Measurements from ENCODE around the gene MARK1. TPM values are rescaled to one million over a fixed set of nuclear protein-coding genes. Genes with fewer than 3 reads are reported as not detected.

The MARK1 gene
- total RNA-seq, 1 experiment from 2014 or later: 1.3 TPM

- Histone ChIP-seq H3K4me3 (ENCODE audit: low read length) (no peak overlapping the region), H3K36me3 (ENCODE audit: insufficient read depth, low read length) (no peaks in the 10 kb centered on the region), H3K4me1 (ENCODE audit: low read length) (peaks cover 17% of the 10 kb centered on the region), H3K27me3 (ENCODE audit: low read length) (no peaks in the 10 kb centered on the region), H3K9ac (ENCODE audit: low read length) (no peak overlapping the region), H3K27ac (ENCODE audit: low read length) (no peak overlapping the region), H3K4me2 (ENCODE audit: low read depth, low read length, poor library complexity, severe bottlenecking) (no peak overlapping the region), H3K79me2 (ENCODE audit: low read length) (no peaks in the 10 kb centered on the region), H4K20me1 (ENCODE audit: insufficient read depth, low read depth, low read length) (no peaks in the 10 kb centered on the region), H3K9me3 (ENCODE audit: low read length) (no peaks in the 10 kb centered on the region), H3K9me2 (replicated peaks; ENCODE audit: insufficient read depth, low read length) (no peaks in the 10 kb centered on the region), H2AFZ (ENCODE audit: low read length) (no peak overlapping the region)
- no peak for DNase-seq
Observed at GRCh38 chr1:220689666-220690065, 161.7 kb downstream of the MARK1 start.

- Histone ChIP-seq H3K4me1 (ENCODE audit: low read length) (peaks cover 11% of the 10 kb centered on the region), H3K9me3 (ENCODE audit: low read length) (no peaks in the 10 kb centered on the region), H3K27ac (ENCODE audit: low read length) (no peak within 1 kb of the TSS), H3K79me2 (ENCODE audit: low read length) (no peaks in the 10 kb centered on the region), H3K9ac (ENCODE audit: low read length) (no peak within 1 kb of the TSS), H3K9me2 (replicated peaks; ENCODE audit: insufficient read depth, low read length) (no peaks in the 10 kb centered on the region), H3K36me3 (ENCODE audit: insufficient read depth, low read length) (no peaks in the 10 kb centered on the region), H3K4me2 (ENCODE audit: low read depth, low read length, poor library complexity, severe bottlenecking) (no peak within 1 kb of the TSS), H3K27me3 (ENCODE audit: low read length) (no peaks in the 10 kb centered on the region), H2AFZ (ENCODE audit: low read length) (no peak within 1 kb of the TSS), H3K4me3 (ENCODE audit: low read length) (no peak within 1 kb of the TSS), H4K20me1 (ENCODE audit: insufficient read depth, low read depth, low read length) (no peaks in the 10 kb centered on the region)
- no peak for DNase-seq
Observed at GRCh38 chr1:220690140-220691052, 162.5 kb downstream of the MARK1 start, which contains the start of gene C1orf115. Gene C1orf115, plus strand, starts transcription at chr1:220690363. Its CDS starts 40 bp downstream, at chr1:220690403.

GRCh38 chr1:220691053-220691684 is 163.2 kb downstream of the MARK1 start:
- H3K27ac ChIP-seq (ENCODE audit: low read length): no peak overlapping the region
- no peak overlapping the region for H3K4me2 ChIP-seq (ENCODE audit: low read depth, low read length, poor library complexity, severe bottlenecking)
- no peaks in the 10 kb centered on the region for H3K36me3 ChIP-seq (ENCODE audit: insufficient read depth, low read length)
- H3K79me2 ChIP-seq (ENCODE audit: low read length): no peaks in the 10 kb centered on the region
- no peak overlapping the region for H3K9ac ChIP-seq (ENCODE audit: low read length)
- no peaks in the 10 kb centered on the region for H3K27me3 ChIP-seq (ENCODE audit: low read length)
- no peak for DNase-seq
- H3K9me3 ChIP-seq (ENCODE audit: low read length): no peaks in the 10 kb centered on the region
- H3K9me2 ChIP-seq (replicated peaks; ENCODE audit: insufficient read depth, low read length): no peaks in the 10 kb centered on the region
- H3K4me3 ChIP-seq (ENCODE audit: low read length): no peak overlapping the region
- peaks cover 4% of the 10 kb centered on the region for H3K4me1 ChIP-seq (ENCODE audit: low read length)
- H4K20me1 ChIP-seq (ENCODE audit: insufficient read depth, low read depth, low read length): no peaks in the 10 kb centered on the region
- H2AFZ ChIP-seq (ENCODE audit: low read length): no peak overlapping the region

GRCh38 chr1:220692436-220693228 is 164.7 kb downstream of the MARK1 start:
- H3K4me2 ChIP-seq (ENCODE audit: low read depth, low read length, poor library complexity, severe bottlenecking): no peak overlapping the region
- H3K9me3 ChIP-seq (ENCODE audit: low read length): no peaks in the 10 kb centered on the region
- DNase-seq: no peak
- H3K9me2 ChIP-seq (replicated peaks; ENCODE audit: insufficient read depth, low read length): no peaks in the 10 kb centered on the region
- no peaks in the 10 kb centered on the region for H3K79me2 ChIP-seq (ENCODE audit: low read length)
- H3K4me1 ChIP-seq (ENCODE audit: low read length): peaks cover 10% of the 10 kb centered on the region
- H4K20me1 ChIP-seq (ENCODE audit: insufficient read depth, low read depth, low read length): no peaks in the 10 kb centered on the region
- H3K36me3 ChIP-seq (ENCODE audit: insufficient read depth, low read length): no peaks in the 10 kb centered on the region
- H3K27ac ChIP-seq (ENCODE audit: low read length): no peak overlapping the region
- no peak overlapping the region for H3K9ac ChIP-seq (ENCODE audit: low read length)
- no peaks in the 10 kb centered on the region for H3K27me3 ChIP-seq (ENCODE audit: low read length)
- no peak overlapping the region for H3K4me3 ChIP-seq (ENCODE audit: low read length)
- no peak overlapping the region for H2AFZ ChIP-seq (ENCODE audit: low read length)

- no peak for DNase-seq
- Histone ChIP-seq H3K27ac (ENCODE audit: low read length) (no peak overlapping the region), H3K36me3 (ENCODE audit: insufficient read depth, low read length) (no peaks in the 10 kb centered on the region), H3K9me3 (ENCODE audit: low read length) (no peaks in the 10 kb centered on the region), H3K27me3 (ENCODE audit: low read length) (no peaks in the 10 kb centered on the region), H3K4me2 (ENCODE audit: low read depth, low read length, poor library complexity, severe bottlenecking) (no peak overlapping the region), H3K4me3 (ENCODE audit: low read length) (no peak overlapping the region), H4K20me1 (ENCODE audit: insufficient read depth, low read depth, low read length) (no peaks in the 10 kb centered on the region), H2AFZ (ENCODE audit: low read length) (no peak overlapping the region), H3K9me2 (replicated peaks; ENCODE audit: insufficient read depth, low read length) (no peaks in the 10 kb centered on the region), H3K4me1 (ENCODE audit: low read length) (peaks cover 33% of the 10 kb centered on the region), H3K9ac (ENCODE audit: low read length) (no peak overlapping the region), H3K79me2 (ENCODE audit: low read length) (no peaks in the 10 kb centered on the region)
Observed at GRCh38 chr1:220694866-220695382, 167.0 kb downstream of the MARK1 start.

- Histone ChIP-seq H3K36me3 (ENCODE audit: insufficient read depth, low read length) (no peaks in the 10 kb centered on the region), H3K79me2 (ENCODE audit: low read length) (no peaks in the 10 kb centered on the region), H3K9me3 (ENCODE audit: low read length) (no peaks in the 10 kb centered on the region), H2AFZ (ENCODE audit: low read length) (no peak overlapping the region), H3K4me1 (ENCODE audit: low read length) (peaks cover 38% of the 10 kb centered on the region), H4K20me1 (ENCODE audit: insufficient read depth, low read depth, low read length) (no peaks in the 10 kb centered on the region), H3K4me2 (ENCODE audit: low read depth, low read length, poor library complexity, severe bottlenecking) (no peak overlapping the region), H3K4me3 (ENCODE audit: low read length) (no peak overlapping the region), H3K27me3 (ENCODE audit: low read length) (no peaks in the 10 kb centered on the region), H3K9ac (ENCODE audit: low read length) (no peak overlapping the region), H3K9me2 (replicated peaks; ENCODE audit: insufficient read depth, low read length) (no peaks in the 10 kb centered on the region), H3K27ac (ENCODE audit: low read length) (no peak overlapping the region)
- DNase-seq: no peak
Observed at GRCh38 chr1:220695426-220695825, 167.5 kb downstream of the MARK1 start.

- Histone ChIP-seq H3K27me3 (ENCODE audit: low read length) (no peaks in the 10 kb centered on the region), H3K9ac (ENCODE audit: low read length) (no peak overlapping the region), H3K36me3 (ENCODE audit: insufficient read depth, low read length) (no peaks in the 10 kb centered on the region), H2AFZ (ENCODE audit: low read length) (no peak overlapping the region), H3K79me2 (ENCODE audit: low read length) (no peaks in the 10 kb centered on the region), H4K20me1 (ENCODE audit: insufficient read depth, low read depth, low read length) (no peaks in the 10 kb centered on the region), H3K4me2 (ENCODE audit: low read depth, low read length, poor library complexity, severe bottlenecking) (no peak overlapping the region), H3K9me2 (replicated peaks; ENCODE audit: insufficient read depth, low read length) (no peaks in the 10 kb centered on the region), H3K9me3 (ENCODE audit: low read length) (no peaks in the 10 kb centered on the region), H3K4me3 (ENCODE audit: low read length) (no peak overlapping the region), H3K4me1 (ENCODE audit: low read length) (peaks cover 47% of the 10 kb centered on the region), H3K27ac (ENCODE audit: low read length) (no peak overlapping the region)
- DNase-seq: no peak
Observed at GRCh38 chr1:220696226-220696862, 168.4 kb downstream of the MARK1 start.
